ENCODE data around the gene MICALL1. TPM values are rescaled to one million over a fixed set of nuclear protein-coding genes. Genes with fewer than 3 reads are reported as not detected.

The MICALL1 gene
- total RNA-seq (2022; extraction: Qiagen RNA extraction; ENCODE audit: low read depth): 15.2 to 20.4 TPM (median 20.0 TPM) in 5 replicates

GRCh38 chr22:37905534-37906363, at the start of gene MICALL1:
Gene MICALL1, plus strand, starts transcription at chr22:37906297. Its CDS starts 126 bp downstream, at chr22:37906423.

GRCh38 chr22:37953437-37954179, 47.5 kb downstream of the MICALL1 start, which contains the start of the genes C22orf23 and POLR2F:
Gene C22orf23, minus strand, starts transcription at chr22:37953601. Its CDS starts 452 bp downstream, at chr22:37953149.
Gene POLR2F, plus strand, starts transcription at chr22:37953699. Its CDS starts 89 bp downstream, at chr22:37953788.

GRCh38 chr22:37983860-37984791, 78.0 kb downstream of the MICALL1 start, which contains the start of gene SOX10:
Gene SOX10, minus strand, starts transcription at chr22:37984555. Its CDS starts 771 bp downstream, at chr22:37983784.

Other genes with a start within 250 kb of the MICALL1 start
- gene PDXP, start 247.6 kb upstream of the MICALL1 start, total RNA-seq (2022; extraction: Qiagen RNA extraction; ENCODE audit: low read depth): 14.3 to 18.5 TPM (median 17.2 TPM) in 5 replicates
- 1,260 to 1,466 TPM (median 1,297 TPM) in 5 replicates for gene LGALS1, start 230.7 kb upstream of the MICALL1 start, total RNA-seq (2022; extraction: Qiagen RNA extraction; ENCODE audit: low read depth)
- 25.7 to 27.6 TPM (median 26.2 TPM) in 5 replicates for gene NOL12, start 220.0 kb upstream of the MICALL1 start, total RNA-seq (2022; extraction: Qiagen RNA extraction; ENCODE audit: low read depth)
- gene TRIOBP, start 209.2 kb upstream of the MICALL1 start, total RNA-seq (2022; extraction: Qiagen RNA extraction; ENCODE audit: low read depth): 23.8 to 36.2 TPM (median 34.0 TPM) in 5 replicates
- 2.4 to 4.4 TPM (median 3.1 TPM) in 5 replicates for gene GCAT, start 98.4 kb upstream of the MICALL1 start, total RNA-seq (2022; extraction: Qiagen RNA extraction; ENCODE audit: low read depth)
- gene GALR3, start 82.9 kb upstream of the MICALL1 start, total RNA-seq (2022; extraction: Qiagen RNA extraction; ENCODE audit: low read depth): not detected in 5 replicates
- gene ANKRD54, start 62.0 kb upstream of the MICALL1 start, total RNA-seq (2022; extraction: Qiagen RNA extraction; ENCODE audit: low read depth): 16.1 to 23.5 TPM (median 21.5 TPM) in 5 replicates
- gene EIF3L, start 56.9 kb upstream of the MICALL1 start, total RNA-seq (2022; extraction: Qiagen RNA extraction; ENCODE audit: low read depth): 262 to 297 TPM (median 281 TPM) in 5 replicates
- gene C22orf23, start 47.3 kb downstream of the MICALL1 start, total RNA-seq (2022; extraction: Qiagen RNA extraction; ENCODE audit: low read depth): 0.20 to 0.35 TPM (median 0.27 TPM) in 5 replicates
- gene POLR2F, start 47.4 kb downstream of the MICALL1 start, total RNA-seq (2022; extraction: Qiagen RNA extraction; ENCODE audit: low read depth): 120 to 141 TPM (median 131 TPM) in 5 replicates
- not detected in 5 replicates for gene SOX10, start 78.3 kb downstream of the MICALL1 start, total RNA-seq (2022; extraction: Qiagen RNA extraction; ENCODE audit: low read depth)
- gene PICK1, start 151.1 kb downstream of the MICALL1 start, total RNA-seq (2022; extraction: Qiagen RNA extraction; ENCODE audit: low read depth): 9.8 to 12.5 TPM (median 11.3 TPM) in 5 replicates
- gene SLC16A8, start 177.9 kb downstream of the MICALL1 start, total RNA-seq (2022; extraction: Qiagen RNA extraction; ENCODE audit: low read depth): not detected in 5 replicates
- gene BAIAP2L2, start 204.4 kb downstream of the MICALL1 start, total RNA-seq (2022; extraction: Qiagen RNA extraction; ENCODE audit: low read depth): 5.1 to 8.5 TPM (median 8.0 TPM) in 5 replicates